B cell (primary cell): Measurements from ENCODE around the gene IFI27L2. TPM values are rescaled to one million over a fixed set of nuclear protein-coding genes. Genes with fewer than 3 reads are reported as not detected.

Experiments
- ATAC-seq: fragments of 200-7000 bp; cut with Tn5 transposase; one replicate; pipeline ENCODE4 v1.10.0; 2021; ENCODE audit warnings: low read depth, mild to moderate bottlenecking, moderate number of reproducible peaks, moderate library complexity
- CTCF ChIA-PET: fragments of 350-600 bp; sonication (Branson Sonifier 250); formaldehyde crosslinking; loops from one replicate; lab custom pipeline; 2021; ENCODE audit warnings: antibody characterized with exemption, inconsistent platforms; lab: Charles Lee
- POLR2A ChIA-PET: fragments of 350-600 bp; sonication (Branson Sonifier 250); formaldehyde crosslinking; loops from one replicate; lab custom pipeline; 2021; ENCODE audit warnings: antibody characterized with exemption; lab: Charles Lee
- DNase-seq: peaks from one replicate; pipeline ENCODE4 v3.0.0; 2013
- H2AFZ ChIP-seq: 2 replicates; pipeline ENCODE4 v1.6.1; 2012; ENCODE audit warnings: mild to moderate bottlenecking, low read depth, low read length; ENCODE audit not compliant: insufficient read depth, poor library complexity, severe bottlenecking
- H3K27ac ChIP-seq, 2 donors: 1 replicate in 1 of 2; 2 replicates in 1 of 2; pipeline ENCODE4 v1.5.1; 2012 to 2013; ENCODE audit warnings: low read length in 2 of 2, mild to moderate bottlenecking in 2 of 2, moderate library complexity in 1 of 2
- H3K27me3 ChIP-seq, 4 experiments: fragments of 200-600 bp in 1 of 4; sonication (generic) in 1 of 4; replicated peaks in 1 of 4; 1 replicate in 2 of 4; 2 replicates in 2 of 4; pipeline versions ENCODE4 v1.6.1 to v1.7.0; 2013 to 2016; ENCODE audit warnings: low read length in 3 of 4, mild to moderate bottlenecking in 2 of 4, mixed read lengths in 1 of 4, moderate library complexity in 1 of 4; ENCODE audit not compliant: insufficient read depth in 4 of 4, control insufficient read depth in 3 of 4; ENCODE audit errors: control extremely low read depth in 1 of 4
- H3K36me3 ChIP-seq, 2 experiments: replicated peaks in 1 of 2; 1 replicate in 1 of 2; 2 replicates in 1 of 2; pipeline versions ENCODE4 v1.6.1 to v1.7.1; 2013; ENCODE audit warnings: low read length in 1 of 2; ENCODE audit not compliant: insufficient read depth in 2 of 2, control insufficient read depth in 1 of 2; ENCODE audit errors: control extremely low read depth in 1 of 2, extremely low read depth in 1 of 2
- H3K4me1 ChIP-seq, 2 donors: fragments of 200-600 bp in 1 of 2; sonication (generic) in 1 of 2; 1 replicate in 1 of 2; 2 replicates in 1 of 2; pipeline versions ENCODE4 v1.5.1 to v1.6.1; 2013 to 2017; ENCODE audit warnings: low read length in 2 of 2; ENCODE audit not compliant: control insufficient read depth in 2 of 2, insufficient read depth in 2 of 2
- H3K4me2 ChIP-seq: replicated peaks from 2 replicates; pipeline ENCODE3; 2012; ENCODE audit warnings: mild to moderate bottlenecking, low read depth, low read length; ENCODE audit not compliant: poor library complexity, severe bottlenecking
- H3K4me3 ChIP-seq, 5 experiments: fragments of 200-600 bp in 1 of 5; sonication (generic) in 1 of 5; 1 replicate in 3 of 5; 2 replicates in 2 of 5; pipeline versions ENCODE4 v1.5.1 to v1.7.0; 2011 to 2016; ENCODE audit warnings: low read length in 4 of 5, mild to moderate bottlenecking in 4 of 5, low read depth in 2 of 5, control low read depth in 1 of 5, moderate library complexity in 1 of 5; ENCODE audit not compliant: insufficient read depth in 1 of 5; ENCODE audit errors: control extremely low read depth in 1 of 5, extremely low read depth in 1 of 5
- H3K79me2 ChIP-seq: fragments of 200-600 bp; sonication (generic); one replicate; pipeline ENCODE4 v1.6.0; 2016; ENCODE audit warnings: low read length; ENCODE audit not compliant: control insufficient read depth, insufficient read depth
- H3K9ac ChIP-seq: fragments of 200-600 bp; sonication (generic); 2 replicates; pipeline ENCODE4 v1.6.1; 2017; ENCODE audit warnings: mild to moderate bottlenecking, low read length, moderate library complexity
- H3K9me3 ChIP-seq, 3 donors: one replicate each; pipeline versions ENCODE4 v1.6.1 to v1.7.1; 2013; ENCODE audit warnings: low read length in 2 of 3; ENCODE audit not compliant: control insufficient read depth in 2 of 3, insufficient read depth in 1 of 3; ENCODE audit errors: control extremely low read depth in 1 of 3
- H4K20me1 ChIP-seq: 2 replicates; pipeline ENCODE4 v1.6.0; 2012; ENCODE audit warnings: mild to moderate bottlenecking, low read length; ENCODE audit not compliant: insufficient read depth, control insufficient read depth, poor library complexity, severe bottlenecking
- H3K27ac Mint-ChIP-seq: one replicate; pipeline ENCODE4 v1.8.0; 2021; ENCODE audit warnings: mixed read lengths
- H3K27me3 Mint-ChIP-seq: one replicate; pipeline ENCODE4 v1.8.0; 2021; ENCODE audit warnings: mixed read lengths
- H3K4me1 Mint-ChIP-seq: one replicate; pipeline ENCODE4 v1.8.0; 2021; ENCODE audit warnings: mixed read lengths
- H3K4me3 Mint-ChIP-seq: one replicate; pipeline ENCODE4 v1.8.0; 2021; ENCODE audit warnings: mixed read lengths
- H3K9me3 Mint-ChIP-seq: one replicate; pipeline ENCODE4 v1.8.0; 2022; ENCODE audit warnings: mixed read lengths; ENCODE audit not compliant: insufficient read depth
- CTCF ChIP-seq: fragments of 200-600 bp; IDR thresholded peaks from one replicate; pipeline ENCODE4 v1.8.0; 2022; ENCODE audit warnings: antibody characterized with exemption, mild to moderate bottlenecking
- EZH2 ChIP-seq: IDR thresholded peaks from 2 replicates; pipeline ENCODE4 v1.6.1; 2012; ENCODE audit warnings: borderline replicate concordance, low read depth, mild to moderate bottlenecking, moderate library complexity, low read length; ENCODE audit not compliant: insufficient read depth, poor library complexity, severe bottlenecking
- WGBS: methylation state at CpG from one replicate; pipeline ENCODE4 v1.1.5; 2013; ENCODE audit warnings: missing lambda C conversion rate; ENCODE audit not compliant: insufficient coverage; 5-methylcytosine and 5-hydroxymethylcytosine counted together
- intact Hi-C: fragments of 100-400 bp; cut with micrococcal nuclease; formaldehyde crosslinking; loops from one replicate; pipeline ENCODE4 v1.10.0; 2022
- polyA plus RNA-seq: library from polyadenylated mRNA; depleted of rRNA; stranded (reverse); fragments of >200 nt; gene quantifications from 2 replicates; pipeline ENCODE4 v1.2.3, GENCODE V29; 2012
- total RNA-seq, 2 donors: library from RNA; stranded (reverse); fragments of 120-200 nt in 1 of 2; gene quantifications; 1 replicate in 1 of 2; 2 replicates in 1 of 2; pipeline versions ENCODE4 v1.2.3 to v1.2.4, GENCODE V29; 2013 to 2022

IFI27L2 gene
- total and polyA plus RNA-seq, 2 donors (not counting 1 experiment from before 2014, with no cell fraction given): 30.2 to 57.4 TPM

- 91% methylated on average over 3 of the region's 5 CpGs for WGBS
- intact Hi-C loops: no loop called here
- H2AFZ ChIP-seq: no peak overlapping the region
Measured at GRCh38 chr14:94162466-94162865, 33.1 kb upstream of the IFI27L2 start.

GRCh38 chr14:94161981-94162380 is 32.6 kb upstream of the IFI27L2 start:
- H3K27ac Mint-ChIP-seq: no peak overlapping the region
- H3K27ac ChIP-seq: no peak overlapping the region
- H3K4me1 ChIP-seq: no peaks in the 10 kb centered on the region
- DNase-seq (no peak), ATAC-seq (no peak)
- no peaks in the 10 kb centered on the region for H3K27me3 ChIP-seq
- no peak overlapping the region for H2AFZ ChIP-seq
- no peaks in the 10 kb centered on the region for H3K36me3 ChIP-seq
- no peak for TF ChIP-seq CTCF
- TF ChIP-seq EZH2: no peak
- H3K4me3 Mint-ChIP-seq: no peak overlapping the region
- no peaks in the 10 kb centered on the region for H4K20me1 ChIP-seq
- ChIA-PET POLR2A (no interaction called here), CTCF (no interaction called here)
- no peak overlapping the region for H3K4me2 ChIP-seq
- no CpG with 5 or more reads among the region's 2 CpGs for WGBS
- no peak overlapping the region for H3K4me3 ChIP-seq
- no peak overlapping the region for H3K9ac ChIP-seq
- no peaks in the 10 kb centered on the region for H3K79me2 ChIP-seq
- intact Hi-C loops: no loop called here
- H3K9me3 Mint-ChIP-seq: no peaks in the 10 kb centered on the region
- peaks cover 43% of the 10 kb centered on the region for H3K27me3 Mint-ChIP-seq
- H3K9me3 ChIP-seq: no peaks in the 10 kb centered on the region
- no peaks in the 10 kb centered on the region for H3K4me1 Mint-ChIP-seq

More at GRCh38 chr14:94162466-94162865, 33.1 kb upstream of the IFI27L2 start:
- no peak overlapping the region for H3K27ac Mint-ChIP-seq
- H3K27me3 Mint-ChIP-seq: peaks cover 42% of the 10 kb centered on the region
- Histone ChIP-seq H3K79me2 (no peaks in the 10 kb centered on the region), H3K27ac (no peak overlapping the region), H3K4me1 (no peaks in the 10 kb centered on the region), H3K9me3 (no peaks in the 10 kb centered on the region), H3K27me3 (no peaks in the 10 kb centered on the region), H3K4me2 (no peak overlapping the region), H4K20me1 (no peaks in the 10 kb centered on the region), H3K4me3 (no peak overlapping the region), H3K36me3 (no peaks in the 10 kb centered on the region), H3K9ac (no peak overlapping the region)
- CTCF ChIA-PET: interaction anchor here (1.2 to 2.3 kb wide), 2 partner anchors 18 to 25 kb away, joined by 3 to 5 read pairs; no protein-coding TSS in a partner anchor
- TF ChIP-seq EZH2 (no peak), CTCF (no peak)
- DNase-seq (no peak), ATAC-seq (no peak)
- no peak overlapping the region for H3K4me3 Mint-ChIP-seq
- H3K9me3 Mint-ChIP-seq: no peaks in the 10 kb centered on the region
- no peaks in the 10 kb centered on the region for H3K4me1 Mint-ChIP-seq
- POLR2A ChIA-PET: no interaction called here
